Stimulated activated CD8-positive, alpha-beta memory T cell treated with anti-CD3 and anti-CD28 coated beads, Interleukin-4, amount 100 ng/mL, for 24 hours (primary cell): ENCODE results near the gene ADRM1.

Source experiments
- DNase-seq: peaks from one replicate; pipeline ENCODE4 v3.0.0-alpha.2; 2020; ENCODE audit warnings: low read depth

The ADRM1 gene

GRCh38 chr20:62280303-62280702 is 22.5 kb upstream of the ADRM1 start:
- DNase-seq, result no peak

GRCh38 chr20:62281161-62281933 is 21.4 kb upstream of the ADRM1 start:
- DNase-seq, result no peak

GRCh38 chr20:62282103-62282502 is 20.7 kb upstream of the ADRM1 start:
- DNase-seq, result no peak

- no peak for DNase-seq
These were observed 19.8 kb upstream of the ADRM1 start for GRCh38 chr20:62282877-62283503.

GRCh38 chr20:62284448-62284847 is 18.3 kb upstream of the ADRM1 start:
- no peak for DNase-seq

GRCh38 chr20:62285151-62285550 is 17.6 kb upstream of the ADRM1 start:
- DNase-seq, result no peak

- DNase-seq, result no peak
These were observed 17.1 kb upstream of the ADRM1 start for GRCh38 chr20:62285722-62286121.

- DNase-seq, result no peak
These were observed 16.2 kb upstream of the ADRM1 start for GRCh38 chr20:62286493-62287064.

- no peak for DNase-seq
These were observed 15.7 kb upstream of the ADRM1 start for GRCh38 chr20:62287129-62287528.

- no peak for DNase-seq
These were observed 14.8 kb upstream of the ADRM1 start for GRCh38 chr20:62287759-62288534.

GRCh38 chr20:62288535-62289105 is 14.2 kb upstream of the ADRM1 start:
- DNase-seq, result no peak

GRCh38 chr20:62289131-62289530 is 13.7 kb upstream of the ADRM1 start:
- no peak for DNase-seq

- DNase-seq, result no peak
These were observed 12.9 kb upstream of the ADRM1 start for GRCh38 chr20:62289898-62290297.

GRCh38 chr20:62291251-62292066 is 11.3 kb upstream of the ADRM1 start:
- DNase-seq, result no peak

- no peak for DNase-seq
These were observed 10.7 kb upstream of the ADRM1 start for GRCh38 chr20:62292108-62292507.

GRCh38 chr20:62293111-62293784 is 9.5 kb upstream of the ADRM1 start:
- DNase-seq, result no peak

GRCh38 chr20:62293946-62294345 is 8.9 kb upstream of the ADRM1 start:
- DNase-seq, result no peak

- DNase-seq, result no peak
These were observed 8.3 kb upstream of the ADRM1 start for GRCh38 chr20:62294516-62294915.

GRCh38 chr20:62296724-62297448 is 5.9 kb upstream of the ADRM1 start:
- DNase-seq, result no peak
